COLO829 (cell line): ENCODE results near the gene CNGB1.
"Not testable (repeated sequence)": the region's sequence is repeated elsewhere in the genome, so short reads cannot be mapped to it uniquely, and the experiment has no call there.

Source experiments
- DNase-seq: peaks from one replicate; pipeline ENCODE4 v3.0.0; 2012; ENCODE audit warnings: low spot score

The CNGB1 gene

DNA sequence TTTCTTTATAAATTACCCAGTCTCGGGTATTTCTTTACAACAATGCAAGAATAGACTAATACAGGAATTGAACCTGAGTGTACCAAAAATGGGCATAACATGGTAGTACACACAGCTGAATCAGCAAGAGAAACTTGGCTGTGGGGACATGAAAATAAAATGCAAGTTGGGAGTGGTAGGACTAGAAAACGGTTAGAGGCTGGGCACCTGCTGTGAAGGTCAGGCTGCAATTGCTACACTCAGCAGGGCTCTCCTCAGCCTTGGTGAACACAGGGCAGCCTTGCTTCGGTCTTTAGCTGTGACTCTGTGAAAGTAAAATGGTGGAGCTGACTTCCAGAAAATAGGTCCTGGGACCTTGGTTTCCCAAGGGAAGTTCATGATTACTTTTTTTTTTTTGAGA, 45.6 kb downstream of the CNGB1 start:
- no peak for DNase-seq

- no peak for DNase-seq
Observed at GRCh38 chr16:57924514-57924913, 46.4 kb downstream of the CNGB1 start.

DNA sequence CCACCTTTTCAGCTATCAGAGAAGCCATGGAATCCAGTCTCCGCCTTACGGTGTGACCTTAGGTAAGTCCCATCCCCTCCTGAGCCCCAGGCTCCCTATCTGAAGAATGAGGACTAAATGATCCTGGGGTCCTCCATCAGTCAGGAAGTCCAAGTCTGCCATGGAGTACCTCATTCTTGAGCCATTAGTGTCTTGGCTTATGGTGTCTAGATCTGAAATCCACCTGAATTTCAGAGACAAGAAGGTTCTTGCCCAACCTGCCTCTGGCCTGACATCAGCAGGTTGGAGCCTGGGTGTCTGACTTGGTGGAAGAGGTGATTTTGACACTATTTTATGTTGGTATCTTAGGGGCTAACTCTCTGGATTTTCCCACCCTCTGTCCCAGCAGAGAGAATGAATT, 47.1 kb downstream of the CNGB1 start:
- no peak for DNase-seq

GRCh38 chr16:57923418-57923817, 47.5 kb downstream of the CNGB1 start:
- no peak for DNase-seq

DNA sequence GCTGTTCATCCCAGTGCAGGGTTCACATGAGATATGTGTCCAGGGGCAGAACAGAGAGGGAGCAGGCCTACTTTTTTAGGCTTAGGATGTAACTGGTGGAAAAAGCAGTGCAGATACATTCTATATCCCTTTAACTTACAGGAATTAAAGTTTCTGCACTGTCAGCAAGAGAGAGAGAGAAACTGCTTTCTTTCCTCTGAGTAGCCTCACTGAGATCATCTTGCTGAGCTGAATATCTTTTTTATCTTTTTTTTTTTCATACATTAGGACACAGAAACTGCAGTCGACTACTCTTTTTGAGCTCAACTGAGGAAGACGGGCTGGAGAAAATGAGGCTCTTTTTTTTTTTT, 50.1 kb downstream of the CNGB1 start:
- DNase-seq = no peak

DNA sequence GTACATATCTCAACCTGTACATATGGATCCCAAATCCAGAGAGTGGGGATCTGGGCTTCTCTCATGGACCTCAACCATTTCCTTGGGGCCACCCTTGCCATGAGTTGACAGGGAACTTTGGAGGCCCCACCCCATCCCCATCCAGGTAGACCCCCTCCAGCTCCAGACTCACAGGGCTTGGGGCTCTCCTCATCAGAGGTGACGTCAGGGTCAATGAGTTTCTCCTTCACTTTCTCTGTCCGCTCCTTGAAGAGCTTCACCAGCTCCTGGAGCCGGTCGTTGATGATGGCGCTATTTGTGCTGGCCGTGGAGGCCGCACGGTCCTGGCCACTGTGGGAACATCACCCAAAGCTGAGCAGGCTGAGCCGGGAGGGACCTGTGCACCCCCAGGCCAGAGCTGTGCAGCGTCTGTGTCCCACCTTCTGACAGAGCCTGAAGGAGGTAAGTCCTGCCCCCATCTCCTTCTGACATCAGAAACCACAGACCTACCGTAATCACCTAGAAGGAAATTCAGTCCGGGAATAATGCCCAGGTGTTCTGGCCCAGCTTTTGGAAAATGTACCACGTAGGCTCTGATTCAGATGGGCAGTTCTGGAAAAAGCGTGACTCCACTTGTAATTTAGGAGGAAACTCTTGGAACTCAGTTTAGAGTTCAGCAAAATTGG, 50.6 kb downstream of the CNGB1 start:
- no peak for DNase-seq

- no peak for DNase-seq
Observed at GRCh38 chr16:57918994-57919393, 51.9 kb downstream of the CNGB1 start.

DNA sequence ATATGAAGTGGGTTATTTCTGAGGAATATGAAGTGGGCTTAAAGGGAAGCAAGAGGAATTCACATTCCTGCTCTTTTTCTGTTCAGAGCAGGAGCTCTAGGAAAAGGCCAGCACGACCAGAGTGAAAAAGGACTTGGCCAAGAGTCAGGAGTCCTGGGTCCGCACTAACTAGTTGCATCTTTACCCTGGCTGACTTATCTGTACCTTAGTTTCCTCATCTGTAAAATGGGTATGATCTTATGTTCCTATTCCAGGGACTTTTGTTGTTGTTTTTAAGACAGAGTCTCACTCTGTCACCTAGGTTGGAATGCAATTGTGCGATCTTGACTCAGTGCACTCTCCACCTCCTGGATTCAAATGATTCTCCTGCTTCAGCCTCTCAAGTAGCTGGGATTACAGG, 52.5 kb downstream of the CNGB1 start:
- DNase-seq = no peak

GRCh38 chr16:57917929-57918328, 53.0 kb downstream of the CNGB1 start:
- DNase-seq = not testable (repeated sequence)

DNA sequence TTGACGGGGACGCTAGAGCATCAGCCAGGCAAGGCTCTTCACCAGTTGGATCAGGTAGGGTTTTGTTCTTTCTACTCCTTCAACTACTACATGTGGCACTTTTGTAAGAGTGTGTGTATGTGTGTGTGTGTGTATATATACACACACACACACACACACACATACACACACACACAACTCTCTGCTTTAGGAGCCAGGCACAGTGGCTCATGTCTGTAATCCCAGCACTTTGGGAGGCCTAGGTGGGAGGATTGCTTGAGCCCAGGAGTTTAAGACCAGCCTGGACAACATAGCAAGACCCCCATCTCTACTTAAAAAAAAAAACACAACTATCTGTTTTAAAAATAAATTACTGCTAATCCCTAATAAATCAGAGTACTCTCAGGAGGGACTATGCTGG, 53.4 kb downstream of the CNGB1 start:
- DNase-seq = not testable (repeated sequence)

DNA sequence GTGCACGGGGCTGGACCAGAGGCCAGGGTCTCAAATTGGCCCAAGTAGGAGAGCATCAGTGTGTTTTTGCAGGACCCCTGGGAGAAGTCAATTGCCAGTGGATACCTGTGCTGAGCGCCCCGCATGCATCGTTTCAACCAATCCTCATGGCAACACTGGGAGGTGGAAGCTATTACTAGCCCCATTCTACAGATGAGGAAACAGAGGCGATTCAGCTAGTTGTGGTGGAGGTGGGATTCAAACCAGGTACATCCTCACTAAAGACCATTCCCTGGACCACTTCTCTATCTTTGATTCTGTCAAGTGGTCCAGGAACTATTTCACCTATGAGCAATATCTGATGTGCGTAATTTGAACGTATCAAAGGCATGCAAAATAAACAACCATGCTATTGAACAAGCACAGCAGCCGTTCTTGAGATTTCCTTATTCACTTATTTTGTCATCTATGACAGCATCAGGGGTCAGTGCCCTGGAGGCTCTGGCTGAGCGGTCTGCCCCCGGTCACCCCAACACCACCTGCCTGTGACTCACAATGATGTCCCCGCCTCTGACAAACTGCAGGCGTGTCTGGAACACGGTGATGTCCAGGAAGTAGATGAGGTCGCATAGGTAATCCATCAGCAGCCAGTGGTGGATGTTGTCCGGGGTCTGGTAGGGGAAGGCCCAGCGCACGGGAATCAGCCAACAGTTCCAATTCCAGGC, 54.0 kb downstream of the CNGB1 start:
- no peak for DNase-seq

GRCh38 chr16:57915811-57916488, 55.0 kb downstream of the CNGB1 start:
- no peak for DNase-seq

DNA sequence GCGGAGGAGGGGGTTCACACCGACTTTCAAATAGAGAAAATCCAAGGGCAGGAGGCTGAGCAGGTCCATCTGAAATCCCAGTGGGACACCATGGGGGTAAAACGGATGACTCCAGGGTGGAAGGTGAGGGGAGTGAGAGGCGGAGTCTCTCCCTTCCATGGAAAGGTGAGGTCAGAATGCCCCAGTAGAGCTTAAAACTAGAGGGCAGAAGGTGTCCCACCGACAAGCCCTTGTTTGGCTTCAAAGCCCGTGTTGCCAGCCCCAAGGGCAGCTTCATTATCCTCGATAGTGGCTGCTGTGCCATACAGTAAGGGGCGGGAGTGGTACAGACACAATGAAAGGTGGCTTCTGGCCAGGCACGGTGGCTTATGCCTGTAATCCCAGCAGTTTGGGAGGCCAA, 55.7 kb downstream of the CNGB1 start:
- no peak for DNase-seq

DNA sequence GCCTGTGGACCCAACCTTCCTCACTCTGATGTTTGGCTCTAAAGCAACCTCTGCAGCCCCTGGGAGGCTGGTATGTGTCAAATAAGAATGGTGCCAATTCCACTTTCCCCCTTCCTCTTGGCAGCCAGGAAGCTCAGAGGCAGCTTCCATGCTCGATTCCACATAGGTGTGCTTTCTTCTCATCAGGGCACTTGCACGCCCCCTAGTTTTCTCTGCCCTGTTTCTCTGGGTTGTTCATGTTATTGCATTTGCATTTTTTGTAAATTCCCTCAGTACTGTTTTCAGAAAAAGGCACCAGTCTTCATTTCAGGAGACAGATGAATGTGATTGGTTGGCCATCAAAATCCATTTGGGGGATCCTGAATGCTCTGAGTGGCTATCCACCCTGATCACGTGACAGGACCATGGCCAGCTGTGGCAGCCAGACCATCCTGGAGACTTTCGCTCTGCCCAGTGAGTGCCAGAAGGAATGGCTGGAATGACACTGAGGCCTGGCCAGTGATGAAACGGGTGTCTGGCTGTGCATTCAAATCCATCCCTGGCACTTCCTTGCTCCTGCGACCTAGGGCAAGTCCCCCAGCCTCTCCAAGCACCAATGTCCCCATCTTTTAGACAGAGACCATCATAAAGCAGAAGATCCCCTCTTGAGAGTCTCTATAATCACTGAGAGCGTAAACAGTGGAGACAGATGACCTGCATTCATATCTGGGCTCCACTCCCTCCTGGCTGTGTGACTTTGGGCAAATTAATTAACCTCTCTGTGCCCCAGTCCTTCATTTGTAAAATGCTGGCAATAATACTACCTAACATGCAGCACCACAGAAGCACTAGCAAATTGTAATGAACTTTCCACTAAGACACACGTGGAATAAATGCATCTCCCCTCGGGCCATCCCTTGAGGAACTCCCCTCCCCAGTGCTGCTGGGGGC, 56.4 kb downstream of the CNGB1 start:
- no peak for DNase-seq

DNA sequence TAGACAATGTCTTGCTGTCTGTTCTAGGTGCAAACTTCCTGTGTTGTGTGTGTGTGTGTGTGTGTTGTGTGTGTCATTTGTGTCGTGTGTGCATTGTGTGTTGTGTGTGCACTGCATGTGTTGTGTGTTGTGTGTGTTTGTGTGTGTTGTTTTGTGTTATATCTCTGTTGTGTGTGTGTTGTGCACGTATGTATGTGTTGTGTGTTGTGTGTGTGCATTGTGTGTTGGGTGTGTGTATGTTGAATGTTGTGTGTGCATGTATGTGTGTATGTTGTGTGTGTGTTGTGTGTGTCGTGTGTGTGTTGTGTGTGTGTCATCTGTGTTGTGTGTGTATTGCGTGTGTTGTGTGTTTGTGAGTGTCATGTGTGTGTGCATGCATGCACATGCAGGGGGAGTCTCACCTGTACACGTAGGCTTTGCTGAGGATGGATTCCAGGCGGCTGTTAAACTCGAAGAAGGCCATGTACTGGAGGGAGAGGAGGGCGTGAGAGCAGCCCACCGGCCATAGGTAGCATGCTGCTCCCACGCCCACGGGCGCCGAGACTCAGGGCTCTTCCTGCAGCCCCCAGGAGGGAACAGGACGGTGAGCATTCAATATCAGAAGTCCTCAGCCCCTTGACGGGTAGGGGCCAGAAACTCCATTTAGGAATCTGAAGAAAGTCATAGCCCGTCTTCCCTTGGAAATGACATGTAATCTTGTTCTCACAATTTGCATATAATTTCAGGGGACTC, 58.2 kb downstream of the CNGB1 start:
- DNase-seq = no peak

- no peak for DNase-seq
Observed at GRCh38 chr16:57911743-57912142, 59.2 kb downstream of the CNGB1 start.

- DNase-seq = no peak
Observed at GRCh38 chr16:57910696-57911095, 60.2 kb downstream of the CNGB1 start.

DNA sequence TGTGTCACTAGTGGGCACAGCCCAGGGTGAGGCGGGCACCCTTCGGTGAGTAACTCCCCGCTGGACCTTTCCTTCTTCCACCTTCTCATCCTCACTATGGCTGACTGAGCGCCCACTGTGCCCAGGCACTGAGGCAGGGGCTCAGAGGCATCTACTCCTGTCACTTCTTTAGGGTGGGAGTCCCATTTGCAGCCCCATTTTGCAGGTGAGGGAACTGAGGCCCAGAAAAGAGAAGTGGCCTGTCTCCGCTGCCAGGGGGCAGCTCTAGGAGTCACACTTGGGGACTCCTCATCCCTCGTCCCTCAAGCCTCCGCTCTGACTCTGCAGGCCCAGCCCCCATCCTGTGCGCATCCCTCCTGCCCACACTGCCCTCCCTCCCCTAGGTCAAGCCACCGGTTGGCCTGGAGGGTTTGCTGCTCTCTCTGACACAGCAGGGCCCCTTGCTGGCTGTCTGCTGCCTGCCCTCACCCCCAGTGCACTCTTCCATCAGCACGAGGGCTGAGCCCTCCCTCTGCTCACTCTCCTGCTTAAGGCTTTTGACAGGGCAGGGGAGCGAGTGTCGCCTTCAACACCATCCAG, 62.4 kb downstream of the CNGB1 start:
- DNase-seq = no peak

GRCh38 chr16:57906382-57907316, 64.3 kb downstream of the CNGB1 start:
- DNase-seq = no peak

DNA sequence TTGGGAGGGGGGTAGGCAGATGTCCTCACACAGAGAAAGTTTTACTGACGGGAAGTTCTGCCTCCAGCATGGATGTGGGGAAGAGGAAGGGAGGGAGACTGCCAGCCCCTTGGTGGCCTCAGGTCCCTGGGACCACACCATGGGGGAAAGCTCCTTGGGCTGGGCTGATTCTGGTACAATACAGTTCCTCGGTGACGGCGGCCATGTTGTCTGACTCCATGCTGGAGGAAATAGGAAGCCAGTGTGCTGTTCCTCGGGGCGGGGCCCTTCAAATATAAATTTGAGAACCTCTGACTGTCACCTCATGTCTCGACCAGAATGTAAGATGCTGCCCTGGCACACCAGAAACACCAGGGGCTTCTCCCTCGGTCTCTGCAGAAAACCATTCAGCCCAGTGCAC, 66.8 kb downstream of the CNGB1 start:
- DNase-seq = no peak
